Measurements from ENCODE around the gene PACRG. TPM values are rescaled to one million over a fixed set of nuclear protein-coding genes. Genes with fewer than 3 reads are reported as not detected.

The PACRG gene
- polyA plus RNA-seq, 1 of the 3 experiments (the other 2 are of a cell fraction): 0.56 TPM

DNA sequence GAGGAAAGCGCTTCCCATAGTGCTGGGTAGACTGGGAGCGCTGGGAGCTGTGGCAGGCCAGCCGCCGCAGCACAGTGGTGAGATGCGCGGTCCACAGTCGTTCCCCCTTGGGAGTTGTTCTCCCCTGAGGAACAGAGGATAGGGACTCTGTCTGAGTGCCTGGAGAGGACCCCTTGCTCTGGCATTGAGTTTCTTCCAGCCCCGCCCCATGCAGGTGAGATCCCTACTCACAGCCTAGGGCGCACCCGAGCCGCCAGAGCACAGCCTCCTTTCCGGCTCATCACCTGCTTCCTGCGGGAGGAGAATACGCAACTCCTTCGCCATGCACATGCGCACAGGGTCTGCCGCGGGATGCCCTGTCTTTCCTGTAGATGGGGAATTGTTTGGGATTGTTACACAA, 140.6 kb downstream of the PACRG start (continued):
- TF ChIP-seq TAF1 (IDR thresholded peaks at IDR 0.05; ENCODE audit: borderline replicate concordance, low read depth, low read length): no peak
- TF ChIP-seq, protein P1, sequence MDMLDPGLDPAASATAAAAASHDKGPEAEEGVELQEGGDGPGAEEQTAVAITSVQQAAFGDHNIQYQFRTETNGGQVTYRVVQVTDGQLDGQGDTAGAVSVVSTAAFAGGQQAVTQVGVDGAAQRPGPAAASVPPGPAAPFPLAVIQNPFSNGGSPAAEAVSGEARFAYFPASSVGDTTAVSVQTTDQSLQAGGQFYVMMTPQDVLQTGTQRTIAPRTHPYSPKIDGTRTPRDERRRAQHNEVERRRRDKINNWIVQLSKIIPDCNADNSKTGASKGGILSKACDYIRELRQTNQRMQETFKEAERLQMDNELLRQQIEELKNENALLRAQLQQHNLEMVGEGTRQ (IDR thresholded peaks at IDR 0.05; ENCODE audit: borderline replicate concordance, low read depth, low read length): no peak
- TF ChIP-seq GATA2 (CRISPR knock-in tag; IDR thresholded peaks at IDR 0.05): no peak
- TF ChIP-seq RFX5 (IDR thresholded peaks at IDR 0.05; ENCODE audit: low read length): no peak

- Histone ChIP-seq H3F3A (replicated peaks; ENCODE audit: insufficient read depth) (no peaks in the 10 kb centered on the region), H3K4me1 (ENCODE audit: control insufficient read depth in 1 of 2, insufficient read depth in 2 of 2, low read depth in 1 of 2, low read length in 1 of 2) (no peaks in the 10 kb centered on the region)
Observed at GRCh38 chr6:162871966-162872365, 144.2 kb downstream of the PACRG start.

DNA sequence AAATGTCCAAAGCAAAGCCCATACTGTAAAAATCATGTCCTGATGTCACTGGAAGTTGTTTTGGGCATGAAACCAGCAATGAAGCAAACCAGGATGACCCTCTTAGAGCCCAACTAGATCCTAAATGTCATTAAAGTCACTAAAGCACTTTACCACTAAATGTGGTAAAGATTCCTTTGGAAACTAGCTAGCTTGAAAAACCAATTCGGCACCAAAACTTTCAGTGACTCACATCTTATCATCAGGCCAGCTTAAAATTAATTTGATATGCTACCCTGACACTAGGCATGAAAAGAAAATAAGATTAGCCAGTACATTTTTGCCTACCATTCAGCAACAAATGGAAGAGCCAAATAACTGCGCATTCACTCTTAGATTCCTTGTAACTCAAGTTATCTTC, 145.8 kb downstream of the PACRG start:
- 53% methylated on average over 2 of the region's 2 CpGs for WGBS (ENCODE audit: low lambda C conversion rate)
- Histone ChIP-seq H2AFZ (ENCODE audit: low read depth) (no peak overlapping the region), H3K36me3 (replicated peaks in 1 of 2; ENCODE audit: control insufficient read depth in 1 of 2, insufficient read depth in 2 of 2, low read length in 1 of 2) (no peaks in the 10 kb centered on the region), H3K9ac (no peak overlapping the region), H3K4me3 (ENCODE audit: low read depth in 2 of 2, low read length in 1 of 2) (no peak overlapping the region), H3K27me3 (ENCODE audit: insufficient read depth) (no peaks in the 10 kb centered on the region), H4K20me1 (ENCODE audit: insufficient read depth) (no peaks in the 10 kb centered on the region), H3K27ac (ENCODE audit: low read depth in 2 of 2, low read length in 1 of 2) (no peak overlapping the region), H3K79me2 (ENCODE audit: insufficient read depth) (no peaks in the 10 kb centered on the region), H3F3A (replicated peaks; ENCODE audit: insufficient read depth) (no peaks in the 10 kb centered on the region), H3K9me3 (no peaks in the 10 kb centered on the region), H3K9me2 (no peaks in the 10 kb centered on the region; the same call in 1 of the 2 replicates), H3K4me2 (no peak overlapping the region), H3K4me1 (ENCODE audit: control insufficient read depth in 1 of 2, insufficient read depth in 2 of 2, low read depth in 1 of 2, low read length in 1 of 2) (no peaks in the 10 kb centered on the region)
- CTCF ChIA-PET: no interaction called here
- DNase-seq: no peak
- TF ChIP-seq NRF1 (IDR thresholded peaks at IDR 0.05; ENCODE audit: low read depth, low read length): no peak
- TF ChIP-seq ELF1 (IDR thresholded peaks at IDR 0.05): no peak
- TF ChIP-seq, protein P2, sequence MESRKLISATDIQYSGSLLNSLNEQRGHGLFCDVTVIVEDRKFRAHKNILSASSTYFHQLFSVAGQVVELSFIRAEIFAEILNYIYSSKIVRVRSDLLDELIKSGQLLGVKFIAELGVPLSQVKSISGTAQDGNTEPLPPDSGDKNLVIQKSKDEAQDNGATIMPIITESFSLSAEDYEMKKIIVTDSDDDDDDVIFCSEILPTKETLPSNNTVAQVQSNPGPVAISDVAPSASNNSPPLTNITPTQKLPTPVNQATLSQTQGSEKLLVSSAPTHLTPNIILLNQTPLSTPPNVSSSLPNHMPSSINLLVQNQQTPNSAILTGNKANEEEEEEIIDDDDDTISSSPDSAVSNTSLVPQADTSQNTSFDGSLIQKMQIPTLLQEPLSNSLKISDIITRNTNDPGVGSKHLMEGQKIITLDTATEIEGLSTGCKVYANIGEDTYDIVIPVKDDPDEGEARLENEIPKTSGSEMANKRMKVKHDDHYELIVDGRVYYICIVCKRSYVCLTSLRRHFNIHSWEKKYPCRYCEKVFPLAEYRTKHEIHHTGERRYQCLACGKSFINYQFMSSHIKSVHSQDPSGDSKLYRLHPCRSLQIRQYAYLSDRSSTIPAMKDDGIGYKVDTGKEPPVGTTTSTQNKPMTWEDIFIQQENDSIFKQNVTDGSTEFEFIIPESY (IDR thresholded peaks at IDR 0.05; ENCODE audit: borderline replicate concordance, low read depth): no peak
- TF ChIP-seq RFX5 (IDR thresholded peaks at IDR 0.05; ENCODE audit: low read length): no peak
- TF ChIP-seq MEF2A (IDR thresholded peaks at IDR 0.05; ENCODE audit: borderline replicate concordance, low read depth): no peak
- TF ChIP-seq MXI1 (IDR thresholded peaks at IDR 0.05; ENCODE audit: low read depth, low read length): no peak
- POLR2A ChIA-PET: no interaction called here

More at GRCh38 chr6:162871966-162872365, 144.2 kb downstream of the PACRG start:
- Histone ChIP-seq H3K9ac (no peak overlapping the region), H3K27ac (ENCODE audit: low read depth in 2 of 2, low read length in 1 of 2) (no peak overlapping the region), H3K36me3 (replicated peaks in 1 of 2; ENCODE audit: control insufficient read depth in 1 of 2, insufficient read depth in 2 of 2, low read length in 1 of 2) (no peaks in the 10 kb centered on the region), H2AFZ (ENCODE audit: low read depth) (no peak overlapping the region), H3K9me3 (no peaks in the 10 kb centered on the region), H3K9me2 (no peaks in the 10 kb centered on the region; the same call in 1 of the 2 replicates), H4K20me1 (ENCODE audit: insufficient read depth) (no peaks in the 10 kb centered on the region), H3K27me3 (ENCODE audit: insufficient read depth) (no peaks in the 10 kb centered on the region), H3K79me2 (ENCODE audit: insufficient read depth) (no peaks in the 10 kb centered on the region), H3K4me2 (no peak overlapping the region), H3K4me3 (ENCODE audit: low read depth in 2 of 2, low read length in 1 of 2) (no peak overlapping the region)
- no peak for DNase-seq
- CTCF ChIA-PET: no interaction called here
- 75% methylated on average over 1 of the region's 1 CpG for WGBS (ENCODE audit: low lambda C conversion rate)
- POLR2A ChIA-PET: no interaction called here
- TF ChIP-seq MEF2A (IDR thresholded peaks at IDR 0.05; ENCODE audit: borderline replicate concordance, low read depth): no peak
- TF ChIP-seq SMC3 (IDR thresholded peaks at IDR 0.05; ENCODE audit: low read depth, low read length): no peak
- TF ChIP-seq NRF1 (IDR thresholded peaks at IDR 0.05; ENCODE audit: low read depth, low read length): no peak
- TF ChIP-seq NFIC (IDR thresholded peaks at IDR 0.05; ENCODE audit: borderline replicate concordance): no peak
- no peak for TF ChIP-seq SIN3A (IDR thresholded peaks at IDR 0.05; ENCODE audit: borderline replicate concordance, low read depth, low read length)
- TF ChIP-seq PBX3 (IDR thresholded peaks at IDR 0.05): no peak
- TF ChIP-seq RXRA (IDR thresholded peaks at IDR 0.05; ENCODE audit: borderline replicate concordance, low read depth): no peak
- no peak for TF ChIP-seq MXI1 (IDR thresholded peaks at IDR 0.05; ENCODE audit: low read depth, low read length)
- no peak for TF ChIP-seq TAF1 (IDR thresholded peaks at IDR 0.05; ENCODE audit: borderline replicate concordance, low read depth, low read length)
- no peak for TF ChIP-seq ELF1 (IDR thresholded peaks at IDR 0.05)
